PFSK-1 (cell line): ENCODE data around the gene MAGEB17.

Source experiments
- FOXP2 ChIP-seq: optimal IDR thresholded peaks from 2 replicates; pipeline ENCODE3; 2011; ENCODE audit warnings: borderline replicate concordance, control low read depth, inconsistent platforms; ENCODE audit not compliant: insufficient read depth; ENCODE audit errors: extremely low read length, extremely low read depth
- POLR2AphosphoS5 ChIP-seq: IDR thresholded peaks from 2 replicates; pipeline ENCODE4 v1.6.1; 2012; ENCODE audit warnings: low read depth, mild to moderate bottlenecking, control low read depth, low read length, moderate library complexity
- SIN3A ChIP-seq: IDR thresholded peaks from 2 replicates; pipeline ENCODE4 v1.6.1; 2012; ENCODE audit warnings: mild to moderate bottlenecking, low read length, moderate library complexity, borderline replicate concordance; ENCODE audit not compliant: insufficient read depth
- TAF1 ChIP-seq: IDR thresholded peaks from 2 replicates; pipeline ENCODE4 v1.6.1; 2012; ENCODE audit warnings: low read length, control low read depth, borderline replicate concordance; ENCODE audit not compliant: insufficient read depth
- TF ChIP-seq, protein P1 (sequence below), 2 experiments: IDR thresholded peaks; 2 replicates each; pipeline versions ENCODE4 v1.6.1 to v1.8.0; 2011 to 2012; ENCODE audit warnings: low read depth in 2 of 2, low read length in 2 of 2, control low read depth in 1 of 2, inconsistent platforms in 1 of 2, mild to moderate bottlenecking in 1 of 2, moderate library complexity in 1 of 2; ENCODE audit not compliant: insufficient read depth in 1 of 2

The MAGEB17 gene

DNA sequence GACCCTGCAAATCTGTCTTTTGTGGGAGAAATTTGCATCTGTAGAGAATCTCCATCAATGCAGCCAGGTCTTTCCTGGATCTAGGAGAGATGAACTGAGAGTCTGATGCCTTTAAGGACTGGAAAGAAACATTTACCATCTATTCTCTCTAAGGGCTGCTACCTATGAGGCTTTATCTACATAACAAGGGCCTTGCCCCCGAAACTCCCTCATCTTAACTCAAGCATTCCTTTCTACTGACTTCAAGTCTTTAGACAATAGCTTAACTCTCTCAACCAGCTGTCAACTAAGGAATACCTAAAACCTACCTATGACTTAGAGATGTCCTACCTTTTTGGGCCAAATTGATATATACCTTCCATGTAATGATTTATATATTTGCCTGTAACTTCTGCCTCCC, 32.1 kb downstream of the MAGEB17 start:
- TF ChIP-seq SIN3A (no peak), TAF1 (no peak), POLR2AphosphoS5 (no peak), FOXP2 (no peak)
- TF ChIP-seq, protein P1, sequence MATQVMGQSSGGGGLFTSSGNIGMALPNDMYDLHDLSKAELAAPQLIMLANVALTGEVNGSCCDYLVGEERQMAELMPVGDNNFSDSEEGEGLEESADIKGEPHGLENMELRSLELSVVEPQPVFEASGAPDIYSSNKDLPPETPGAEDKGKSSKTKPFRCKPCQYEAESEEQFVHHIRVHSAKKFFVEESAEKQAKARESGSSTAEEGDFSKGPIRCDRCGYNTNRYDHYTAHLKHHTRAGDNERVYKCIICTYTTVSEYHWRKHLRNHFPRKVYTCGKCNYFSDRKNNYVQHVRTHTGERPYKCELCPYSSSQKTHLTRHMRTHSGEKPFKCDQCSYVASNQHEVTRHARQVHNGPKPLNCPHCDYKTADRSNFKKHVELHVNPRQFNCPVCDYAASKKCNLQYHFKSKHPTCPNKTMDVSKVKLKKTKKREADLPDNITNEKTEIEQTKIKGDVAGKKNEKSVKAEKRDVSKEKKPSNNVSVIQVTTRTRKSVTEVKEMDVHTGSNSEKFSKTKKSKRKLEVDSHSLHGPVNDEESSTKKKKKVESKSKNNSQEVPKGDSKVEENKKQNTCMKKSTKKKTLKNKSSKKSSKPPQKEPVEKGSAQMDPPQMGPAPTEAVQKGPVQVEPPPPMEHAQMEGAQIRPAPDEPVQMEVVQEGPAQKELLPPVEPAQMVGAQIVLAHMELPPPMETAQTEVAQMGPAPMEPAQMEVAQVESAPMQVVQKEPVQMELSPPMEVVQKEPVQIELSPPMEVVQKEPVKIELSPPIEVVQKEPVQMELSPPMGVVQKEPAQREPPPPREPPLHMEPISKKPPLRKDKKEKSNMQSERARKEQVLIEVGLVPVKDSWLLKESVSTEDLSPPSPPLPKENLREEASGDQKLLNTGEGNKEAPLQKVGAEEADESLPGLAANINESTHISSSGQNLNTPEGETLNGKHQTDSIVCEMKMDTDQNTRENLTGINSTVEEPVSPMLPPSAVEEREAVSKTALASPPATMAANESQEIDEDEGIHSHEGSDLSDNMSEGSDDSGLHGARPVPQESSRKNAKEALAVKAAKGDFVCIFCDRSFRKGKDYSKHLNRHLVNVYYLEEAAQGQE (IDR thresholded peaks at IDR 0.05; ENCODE audit: insufficient read depth in 1 of 2, low read depth in 2 of 2, low read length in 2 of 2) = no peak

DNA sequence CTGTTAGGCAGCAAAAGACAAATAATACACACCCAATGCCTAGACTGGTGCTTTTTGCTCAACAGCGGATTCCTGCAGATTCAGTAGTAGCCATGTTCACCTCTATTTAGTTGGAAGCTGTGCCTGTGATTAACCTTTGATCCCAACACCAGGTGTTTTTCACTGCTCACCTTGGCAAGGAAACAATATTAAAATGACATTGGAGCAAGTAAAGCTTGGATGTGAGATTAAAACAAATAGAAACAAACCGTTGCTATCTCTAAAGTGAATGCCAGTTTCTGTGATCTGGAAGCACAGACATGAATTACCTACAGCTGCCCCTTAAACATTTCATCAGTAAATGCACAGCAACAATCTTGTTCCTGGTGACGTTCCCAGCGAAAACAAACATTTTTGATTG, 35.7 kb downstream of the MAGEB17 start:
- TF ChIP-seq POLR2AphosphoS5 (no peak), TAF1 (no peak), SIN3A (no peak), FOXP2 (no peak)
- TF ChIP-seq, protein P1 (IDR thresholded peaks at IDR 0.05; ENCODE audit: insufficient read depth in 1 of 2, low read depth in 2 of 2, low read length in 2 of 2) = no peak

- TF ChIP-seq FOXP2 (no peak), POLR2AphosphoS5 (no peak), SIN3A (no peak), TAF1 (no peak)
- TF ChIP-seq, protein P1 (IDR thresholded peaks at IDR 0.05; ENCODE audit: insufficient read depth in 1 of 2, low read depth in 2 of 2, low read length in 2 of 2) = no peak
Measured at GRCh38 chrX:16204538-16204937, 37.3 kb downstream of the MAGEB17 start.

DNA sequence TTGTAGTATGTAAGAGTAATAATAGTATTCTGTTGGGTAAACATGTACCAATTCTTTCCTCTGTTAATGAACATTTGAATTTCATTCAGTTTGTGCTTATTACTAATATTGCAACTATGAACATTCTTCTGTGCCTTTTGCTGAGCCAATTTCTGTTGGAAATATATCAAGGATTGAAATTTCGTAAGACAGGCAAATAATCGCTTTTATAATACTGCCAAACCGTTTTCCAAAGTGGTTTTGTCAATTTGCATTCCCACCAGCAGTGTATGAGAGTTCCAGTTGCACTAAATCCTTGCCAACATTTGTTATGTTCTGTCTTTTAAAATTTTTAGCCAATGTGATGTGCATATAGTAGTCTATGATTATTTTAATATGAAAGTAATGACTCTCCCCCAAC, 38.6 kb downstream of the MAGEB17 start:
- no peak for TF ChIP-seq SIN3A
- TF ChIP-seq, protein P1 (IDR thresholded peaks at IDR 0.05; ENCODE audit: insufficient read depth in 1 of 2, low read depth in 2 of 2, low read length in 2 of 2) = no peak
- TF ChIP-seq FOXP2 = no peak

- TF ChIP-seq, protein P1 (IDR thresholded peaks at IDR 0.05; ENCODE audit: insufficient read depth in 1 of 2, low read depth in 2 of 2, low read length in 2 of 2) = no peak
- TF ChIP-seq TAF1 (no peak), POLR2AphosphoS5 (no peak), SIN3A (no peak), FOXP2 (no peak)
Measured at GRCh38 chrX:16207634-16208033, 40.4 kb downstream of the MAGEB17 start.
